Anterior cingulate cortex (tissue), 58 donors: Measurements from ENCODE around the gene RPS2.
"Not testable (repeated sequence)": the region's sequence is repeated elsewhere in the genome, so short reads cannot be mapped to it uniquely, and the experiment has no call there.

Experiments used
- DNase-seq, 58 donors: peaks; one replicate each; lab custom pipeline; 2025; lab: John Stamatoyannopoulos, UW

Gene RPS2

GRCh38 chr16:1929578-1930337 lies 34.9 kb downstream of the RPS2 start:
- DNase-seq: peak in 57 of 58 donors; percentile 10 to 89 (median 73)

GRCh38 chr16:1929105-1929504 lies 35.5 kb downstream of the RPS2 start:
- DNase-seq: peak in 3 of 58 donors; percentile 5 to 33 (median 21)

DNA sequence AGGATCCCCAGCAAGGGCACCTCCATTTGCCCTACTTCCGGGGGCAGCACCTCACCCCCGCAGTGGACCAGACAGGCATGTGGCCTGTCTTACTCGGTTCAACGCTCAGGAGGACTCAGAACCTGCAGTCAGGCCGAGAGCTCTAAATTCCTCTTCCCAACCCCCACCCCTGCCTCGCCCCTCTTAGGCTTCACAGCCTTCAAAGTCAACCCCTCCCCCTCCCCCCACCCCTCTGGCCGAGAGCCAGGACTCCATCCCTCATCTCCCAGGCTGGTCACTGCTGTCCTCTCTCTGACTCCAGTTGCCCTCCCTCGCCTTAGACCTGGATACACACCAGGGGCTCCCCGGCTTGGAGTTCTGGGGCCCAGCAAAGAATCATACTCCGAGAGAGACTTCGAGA lies 38.4 kb downstream of the RPS2 start:
- no peak for DNase-seq

DNA sequence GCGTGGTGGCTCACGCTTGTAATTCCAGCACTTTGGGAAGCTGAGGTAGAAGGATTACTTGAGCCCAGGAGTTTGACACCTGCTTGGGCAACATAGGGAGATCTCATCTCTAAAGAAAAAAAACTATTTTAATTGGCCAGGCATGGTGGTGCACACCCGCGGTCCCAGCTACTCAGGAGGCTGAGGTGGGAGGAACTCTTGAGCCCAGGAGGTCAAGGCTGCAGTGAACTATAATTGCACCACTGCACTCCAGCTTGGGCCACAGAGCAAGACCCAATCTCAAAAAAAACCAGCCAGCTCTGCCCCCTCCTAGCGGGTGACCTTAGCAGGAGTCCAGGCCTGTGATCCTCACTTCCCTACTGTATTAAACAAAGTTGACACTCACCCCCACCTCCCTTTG lies 40.5 kb downstream of the RPS2 start:
- no peak for DNase-seq

DNA sequence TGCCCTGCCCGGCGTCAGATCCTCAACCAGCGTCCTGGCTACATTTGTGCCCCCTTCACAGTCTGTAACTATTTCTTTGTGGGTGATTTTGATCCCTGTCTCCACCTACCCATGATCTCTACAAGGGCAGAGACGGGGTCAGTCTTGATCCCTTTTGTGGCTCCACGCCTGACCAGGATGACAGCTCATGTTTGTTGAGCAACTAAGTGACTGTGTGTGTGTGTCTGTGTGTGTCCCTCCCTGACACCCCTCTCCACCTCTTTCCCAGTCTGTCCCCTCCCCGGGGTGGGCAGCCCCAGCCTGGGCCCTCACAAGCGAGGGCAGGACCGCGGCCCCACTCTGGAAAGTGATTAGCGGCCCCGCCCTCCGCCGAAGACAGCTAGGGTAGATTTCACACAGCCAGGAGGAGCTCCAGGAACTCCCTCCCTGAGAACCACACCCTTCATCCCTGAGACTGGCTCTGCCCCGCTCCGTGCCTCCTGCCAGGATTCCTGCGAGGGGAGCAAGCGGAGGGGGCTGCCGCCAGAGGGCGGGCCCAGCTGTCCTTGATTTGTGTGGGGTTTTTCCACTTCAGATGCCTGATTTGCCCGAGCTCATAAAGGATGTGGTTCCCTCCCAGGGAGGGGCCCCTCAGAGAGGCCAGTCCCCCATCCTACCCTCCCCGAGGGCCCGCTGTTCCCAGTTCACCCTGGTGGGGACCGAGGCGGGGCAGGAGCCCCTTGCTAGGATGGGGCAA lies 41.2 kb downstream of the RPS2 start:
- DNase-seq: no peak

GRCh38 chr16:1922357-1922756 lies 42.3 kb downstream of the RPS2 start:
- no peak for DNase-seq

- no peak for DNase-seq
Measured at GRCh38 chr16:1920727-1921171, 43.9 kb downstream of the RPS2 start.

GRCh38 chr16:1920122-1920521 lies 44.5 kb downstream of the RPS2 start:
- DNase-seq: not testable (repeated sequence)

GRCh38 chr16:1919327-1919998 lies 45.2 kb downstream of the RPS2 start:
- no peak for DNase-seq

DNA sequence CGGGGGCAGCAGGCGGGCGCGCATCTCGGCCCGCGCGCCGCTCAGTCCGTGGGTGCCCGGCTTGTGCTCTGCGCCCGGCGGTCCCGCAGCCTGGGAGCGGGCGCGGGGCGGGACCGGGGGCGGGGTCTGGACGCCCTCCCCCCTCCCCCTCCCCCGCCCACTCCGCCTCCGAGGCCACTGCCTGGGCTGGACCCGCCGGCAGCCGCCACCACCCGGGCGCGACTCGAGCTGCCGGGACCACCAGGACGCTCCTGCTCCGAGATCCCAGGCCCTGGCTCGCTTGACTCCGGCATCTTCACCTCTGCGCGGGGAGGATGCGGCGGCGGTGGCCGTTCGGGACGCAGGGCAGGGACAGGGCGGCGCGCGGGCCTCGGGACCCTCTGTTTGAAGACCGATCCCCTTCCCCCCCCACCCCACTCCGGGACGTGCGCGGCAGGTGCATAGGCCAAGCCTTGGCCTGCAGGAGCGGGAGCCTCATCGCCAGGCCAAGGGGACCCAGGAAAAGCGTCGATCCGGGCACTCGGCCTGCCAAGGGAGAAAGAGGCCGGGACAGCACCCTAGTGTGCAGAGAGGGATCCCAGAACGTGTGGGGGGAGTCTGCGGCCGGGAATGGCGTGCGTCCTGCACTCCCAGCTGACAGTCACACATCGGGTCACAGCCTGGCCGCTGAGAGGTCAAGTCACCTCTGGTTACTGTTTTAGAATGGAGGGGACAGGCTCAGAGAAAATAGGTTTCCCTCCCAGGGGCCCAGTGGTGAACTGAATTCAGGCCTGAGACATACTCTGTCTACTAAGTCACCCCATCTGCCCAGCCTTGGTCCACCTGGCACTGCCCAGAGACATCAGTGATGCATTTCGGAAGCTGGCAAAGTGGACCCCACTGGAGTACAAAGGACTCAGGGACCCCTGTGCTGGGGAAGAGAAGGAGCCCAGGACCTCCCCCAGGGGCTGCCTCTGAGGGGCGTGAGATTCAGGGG lies 46.0 kb downstream of the RPS2 start, which contains the start of gene HS3ST6:
TSS of gene HS3ST6 (minus strand) at position 65 of the 976 bp plus-strand sequence. CDS start 92 bp downstream, outside the sequence.
- DNase-seq: no peak

DNA sequence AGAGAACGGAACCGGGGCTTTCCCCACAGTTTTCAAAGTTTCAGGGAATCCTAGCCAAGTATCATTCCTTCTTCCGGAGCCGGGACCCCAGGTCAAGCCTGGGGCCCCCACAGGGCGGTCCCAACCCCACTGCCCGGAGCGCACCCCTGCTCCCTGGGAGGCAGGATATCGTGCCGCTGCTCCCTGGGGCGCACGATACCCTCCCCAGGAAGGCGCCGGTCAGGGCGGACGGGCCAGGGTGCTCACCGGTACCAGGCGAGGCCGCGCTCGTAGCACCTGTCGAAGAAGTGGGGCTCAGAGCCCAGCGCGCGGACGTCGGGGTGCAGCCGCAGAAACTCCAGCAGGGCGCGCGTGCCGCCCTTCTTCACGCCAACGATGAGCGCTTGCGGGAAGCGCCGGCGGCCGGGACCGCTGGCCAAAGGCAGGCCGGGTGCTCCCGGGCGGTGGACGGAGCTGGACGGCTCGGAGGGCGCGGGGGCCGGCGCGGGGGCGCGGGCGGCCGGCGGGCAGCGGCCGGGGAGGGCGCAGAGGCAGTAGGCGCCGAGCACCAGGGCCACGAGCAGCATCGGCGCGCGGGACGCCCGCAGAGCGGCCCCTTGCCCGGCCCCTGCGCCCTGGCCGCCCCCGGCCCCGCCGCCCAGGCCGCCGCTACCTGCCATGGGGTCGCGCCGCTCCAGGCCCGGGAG lies 46.8 kb downstream of the RPS2 start:
- DNase-seq: no peak

DNA sequence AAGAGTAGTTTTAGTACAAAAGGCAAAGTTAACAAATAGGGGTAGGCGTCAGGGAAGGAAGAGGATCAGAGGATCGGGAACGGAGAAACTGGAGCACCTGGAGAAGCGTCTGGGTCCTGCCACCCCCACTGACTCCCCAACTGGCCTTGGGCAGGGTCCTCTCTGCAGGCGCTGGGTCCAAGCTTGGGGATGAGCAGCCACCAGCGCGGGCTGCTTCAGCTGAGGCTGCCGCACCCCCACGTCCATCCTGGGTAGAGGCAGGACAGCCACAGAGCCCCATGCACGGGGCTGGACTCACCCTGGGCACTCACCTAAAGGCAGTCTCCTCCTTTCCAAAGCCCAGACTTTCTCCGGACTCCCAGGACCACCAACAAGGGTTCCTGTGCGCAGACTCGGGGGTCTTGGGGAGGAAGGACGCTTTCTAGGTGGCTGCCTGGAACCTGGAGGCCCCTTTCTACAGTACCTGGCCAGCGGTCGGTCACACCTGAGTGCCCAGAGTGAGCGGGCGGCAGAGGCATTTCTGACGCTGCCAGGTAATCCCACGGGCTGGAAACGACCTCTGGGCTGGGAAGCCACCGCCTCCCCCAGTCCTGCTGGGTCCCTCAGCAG lies 47.5 kb downstream of the RPS2 start:
- no peak for DNase-seq

DNA sequence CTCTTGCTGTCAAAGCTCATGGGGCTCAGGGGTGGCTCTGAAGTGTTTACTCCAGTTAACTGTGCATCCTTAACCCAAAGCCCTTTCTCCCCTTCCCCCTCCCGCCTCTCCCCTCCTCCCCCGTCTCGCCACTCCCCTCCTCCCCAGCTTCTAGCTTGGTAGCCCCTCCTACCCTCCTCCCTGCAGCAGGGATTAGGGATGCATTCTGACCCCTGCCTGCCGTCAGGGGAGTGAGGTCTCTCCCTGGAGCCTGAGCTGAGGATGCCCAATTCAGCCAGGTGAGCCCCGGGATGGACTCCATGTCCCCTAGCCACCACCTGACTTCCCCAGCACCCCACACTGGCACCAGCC lies 48.0 kb downstream of the RPS2 start:
- no peak for DNase-seq

GRCh38 chr16:1915732-1916639 lies 48.6 kb downstream of the RPS2 start:
- DNase-seq: no peak

- no peak for DNase-seq
Measured at GRCh38 chr16:1914988-1915387, 49.6 kb downstream of the RPS2 start.

DNA sequence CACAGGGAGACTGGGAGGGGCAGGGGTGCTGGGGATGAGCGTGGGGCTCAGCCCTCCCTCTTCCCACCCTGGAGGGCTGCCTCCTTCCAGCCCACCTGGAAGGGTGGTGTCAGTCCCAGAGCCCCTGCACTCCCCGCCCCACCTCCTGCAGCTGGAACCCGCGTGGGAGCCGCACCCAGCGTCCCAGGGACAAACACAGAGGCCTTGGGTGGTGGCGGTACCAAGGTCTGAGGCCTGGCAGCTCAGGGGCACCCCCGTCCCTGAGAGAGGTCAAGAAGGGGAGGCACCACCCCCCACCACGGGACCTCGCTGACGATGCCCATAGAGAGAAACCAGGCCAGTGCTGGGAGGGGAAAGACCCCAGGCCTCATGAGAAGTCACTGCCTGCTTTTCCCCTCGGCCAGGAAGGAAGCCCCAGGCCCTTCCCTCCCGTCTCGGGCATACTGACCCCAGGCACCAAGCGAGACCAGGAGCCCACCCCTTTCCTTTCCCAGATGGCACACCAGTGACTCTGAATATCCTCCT lies 50.5 kb downstream of the RPS2 start:
- no peak for DNase-seq

GRCh38 chr16:1913327-1914083 lies 51.1 kb downstream of the RPS2 start:
- no peak for DNase-seq
